ENCODE data around the gene RFNG. TPM values are rescaled to one million over a fixed set of nuclear protein-coding genes. Genes with fewer than 3 reads are reported as not detected.

The RFNG gene
- total and polyA plus RNA-seq, 4 donors: 29.1 to 38.2 (median 36.1) TPM

DNA sequence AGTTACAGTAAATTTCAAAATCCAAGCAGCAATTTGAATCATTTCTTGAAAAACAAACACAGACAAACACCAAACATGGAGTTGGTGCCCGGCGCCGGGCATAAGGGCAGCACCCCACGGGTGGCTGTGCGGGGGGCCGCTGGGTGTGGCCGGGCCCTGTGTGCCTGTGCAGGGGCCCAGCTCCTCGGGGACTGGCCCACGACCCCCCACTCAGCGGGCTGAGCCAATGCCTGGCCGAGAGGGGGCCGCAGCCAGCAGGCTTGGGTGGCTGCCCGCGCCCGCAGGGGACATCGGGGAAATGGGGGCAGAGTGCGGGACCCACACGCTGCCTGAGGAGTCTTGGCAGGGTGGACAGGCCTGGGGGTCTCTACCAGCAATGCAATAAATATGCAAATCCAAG lies 26.8 kb upstream of the RFNG start:
- peaks cover 2 to 55% (median 10%) of the 10 kb centered on the region in 4 donors for H3K36me3 ChIP-seq (ENCODE audit: control insufficient read depth in 4 of 4, insufficient read depth in 4 of 4, low read length in 4 of 4)
- no peaks in the 10 kb centered on the region for H3K4me1 ChIP-seq (ENCODE audit: control insufficient read depth in 5 of 5, insufficient read depth in 5 of 5, low read length in 5 of 5)
- H3K9me3 ChIP-seq (ENCODE audit: control insufficient read depth in 4 of 4, insufficient read depth in 3 of 4, low read length in 3 of 4): peaks cover 0 to 2% (median 0%) of the 10 kb centered on the region in 4 donors
- no peak overlapping the region for H3K4me3 ChIP-seq
- H3K9ac ChIP-seq (ENCODE audit: insufficient read depth in 1 of 2, low read length in 2 of 2): no peak overlapping the region
- whole genome bisulfite sequencing, 2 donors: 98 to 99% methylated on average over 18 of the region's 18 CpGs
- TF ChIP-seq, protein P1, sequence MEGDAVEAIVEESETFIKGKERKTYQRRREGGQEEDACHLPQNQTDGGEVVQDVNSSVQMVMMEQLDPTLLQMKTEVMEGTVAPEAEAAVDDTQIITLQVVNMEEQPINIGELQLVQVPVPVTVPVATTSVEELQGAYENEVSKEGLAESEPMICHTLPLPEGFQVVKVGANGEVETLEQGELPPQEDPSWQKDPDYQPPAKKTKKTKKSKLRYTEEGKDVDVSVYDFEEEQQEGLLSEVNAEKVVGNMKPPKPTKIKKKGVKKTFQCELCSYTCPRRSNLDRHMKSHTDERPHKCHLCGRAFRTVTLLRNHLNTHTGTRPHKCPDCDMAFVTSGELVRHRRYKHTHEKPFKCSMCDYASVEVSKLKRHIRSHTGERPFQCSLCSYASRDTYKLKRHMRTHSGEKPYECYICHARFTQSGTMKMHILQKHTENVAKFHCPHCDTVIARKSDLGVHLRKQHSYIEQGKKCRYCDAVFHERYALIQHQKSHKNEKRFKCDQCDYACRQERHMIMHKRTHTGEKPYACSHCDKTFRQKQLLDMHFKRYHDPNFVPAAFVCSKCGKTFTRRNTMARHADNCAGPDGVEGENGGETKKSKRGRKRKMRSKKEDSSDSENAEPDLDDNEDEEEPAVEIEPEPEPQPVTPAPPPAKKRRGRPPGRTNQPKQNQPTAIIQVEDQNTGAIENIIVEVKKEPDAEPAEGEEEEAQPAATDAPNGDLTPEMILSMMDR (IDR thresholded peaks at IDR 0.05; ENCODE audit: control extremely low read depth, extremely low read depth): no peak
- H3K27ac ChIP-seq (ENCODE audit: low read depth in 1 of 2, low read length in 1 of 2): no peak overlapping the region
- peaks cover 0 to 2% (median 0%) of the 10 kb centered on the region in 3 donors for H3K27me3 ChIP-seq (ENCODE audit: control insufficient read depth in 3 of 3, insufficient read depth in 3 of 3, low read length in 2 of 3)
- DNase-seq (no peak), ATAC-seq (ENCODE audit: insufficient read depth, low FRiP score) (no peak)

DNA sequence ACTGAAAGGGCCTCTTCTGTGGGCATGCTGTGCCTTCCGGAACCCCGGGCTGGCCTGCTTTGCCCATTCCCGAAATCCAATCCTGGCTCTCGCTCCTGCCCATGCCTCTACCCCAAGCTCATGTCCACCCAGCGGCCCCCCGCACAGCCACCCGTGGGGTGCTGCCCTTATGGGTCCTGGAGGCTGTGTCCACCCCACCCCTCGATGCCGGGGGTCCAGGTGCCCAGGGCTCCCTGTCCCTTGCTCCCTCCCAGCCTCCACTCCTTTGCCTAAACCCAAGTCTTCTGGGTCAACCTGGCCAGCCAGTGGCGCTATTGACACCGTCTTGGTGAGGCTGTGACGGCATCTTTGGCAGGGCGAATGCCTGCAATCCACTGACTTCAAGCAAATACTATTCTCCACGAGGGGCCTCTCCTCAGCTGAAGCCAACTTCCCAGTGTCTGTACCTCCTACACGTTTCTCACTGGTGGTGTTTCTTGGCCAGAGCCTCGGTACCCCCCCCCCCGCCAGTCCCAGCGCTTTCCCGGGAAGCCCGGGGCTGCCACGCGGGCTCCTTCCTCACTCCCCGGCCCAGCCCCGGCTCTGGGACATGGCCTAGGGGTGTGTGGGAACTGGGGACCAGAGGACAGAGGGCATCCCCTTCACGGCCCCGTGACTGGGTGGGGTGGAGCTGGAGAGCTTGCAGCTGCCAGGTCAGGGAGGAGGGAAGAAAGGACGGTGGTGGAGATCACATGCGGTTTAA lies 26.2 kb upstream of the RFNG start:
- Histone ChIP-seq H3K4me1 (ENCODE audit: control insufficient read depth in 5 of 5, insufficient read depth in 5 of 5, low read length in 5 of 5) (no peaks in the 10 kb centered on the region), H3K27ac (ENCODE audit: low read depth in 1 of 2, low read length in 1 of 2) (peak overlapping the region in 1 of 2 donors; percentile 9), H3K27me3 (ENCODE audit: control insufficient read depth in 3 of 3, insufficient read depth in 3 of 3, low read length in 2 of 3) (peaks cover 0 to 2% (median 0%) of the 10 kb centered on the region in 3 donors), H3K4me3 (no peak overlapping the region), H3K36me3 (ENCODE audit: control insufficient read depth in 4 of 4, insufficient read depth in 4 of 4, low read length in 4 of 4) (peaks cover under 1 to 48% (median 7%) of the 10 kb centered on the region in 4 donors), H3K9ac (ENCODE audit: insufficient read depth in 1 of 2, low read length in 2 of 2) (no peak overlapping the region), H3K9me3 (ENCODE audit: control insufficient read depth in 4 of 4, insufficient read depth in 3 of 4, low read length in 3 of 4) (peaks cover 0 to 2% (median 0%) of the 10 kb centered on the region in 4 donors)
- TF ChIP-seq, protein P1 (IDR thresholded peaks at IDR 0.05; ENCODE audit: control extremely low read depth, extremely low read depth): no peak
- DNase-seq (no peak), ATAC-seq (ENCODE audit: insufficient read depth, low FRiP score) (no peak)
- 73 to 87% methylated on average over 28 of the region's 28 CpGs for WGBS, 2 donors

DNA sequence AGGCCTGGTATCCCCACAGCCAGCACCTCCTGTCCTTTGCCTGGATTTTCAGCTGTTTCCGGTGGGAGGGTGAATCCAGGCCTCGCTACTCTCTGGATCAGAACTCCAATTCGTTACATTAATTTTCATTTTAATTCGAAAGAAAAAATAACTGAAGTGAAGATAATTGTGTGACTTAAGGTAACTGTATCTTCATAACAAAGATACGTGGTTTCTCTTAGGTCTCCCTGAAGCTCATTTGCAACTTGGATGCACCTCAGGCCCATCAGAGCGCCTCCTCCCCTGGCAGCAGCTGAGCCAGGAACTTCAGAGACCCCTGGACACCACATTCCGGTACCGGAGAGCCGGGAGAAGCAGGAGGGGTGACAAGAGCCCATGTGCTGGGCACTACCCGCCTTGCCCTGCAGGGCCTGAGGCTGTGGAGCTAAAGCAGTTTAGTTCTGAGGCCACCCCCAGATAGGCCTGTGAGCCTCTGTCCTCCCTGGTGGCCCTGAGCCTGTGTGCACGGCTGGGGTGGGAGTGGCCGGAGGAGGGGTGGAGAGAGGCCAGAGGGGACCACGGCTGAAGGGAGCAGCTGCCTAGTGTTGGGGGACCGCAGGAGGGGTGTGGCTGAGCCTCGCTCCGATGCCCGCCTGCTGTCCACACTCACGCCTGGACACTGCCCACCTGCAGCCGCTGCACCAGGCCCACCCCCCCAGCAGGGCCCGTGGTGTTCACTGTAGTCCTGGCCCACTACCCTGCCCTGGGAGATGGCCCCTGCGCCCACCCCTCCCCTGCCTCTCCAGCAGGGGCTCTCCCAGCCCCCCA lies 25.4 kb upstream of the RFNG start:
- Histone ChIP-seq H3K9me3 (ENCODE audit: control insufficient read depth in 4 of 4, insufficient read depth in 3 of 4, low read length in 3 of 4) (peaks cover 0 to 2% (median 0%) of the 10 kb centered on the region in 4 donors), H3K36me3 (ENCODE audit: control insufficient read depth in 4 of 4, insufficient read depth in 4 of 4, low read length in 4 of 4) (peaks cover 0 to 40% (median 4%) of the 10 kb centered on the region in 4 donors), H3K4me3 (no peak overlapping the region), H3K4me1 (ENCODE audit: control insufficient read depth in 5 of 5, insufficient read depth in 5 of 5, low read length in 5 of 5) (no peaks in the 10 kb centered on the region), H3K27ac (ENCODE audit: low read depth in 1 of 2, low read length in 1 of 2) (no peak overlapping the region), H3K27me3 (ENCODE audit: control insufficient read depth in 3 of 3, insufficient read depth in 3 of 3, low read length in 2 of 3) (peaks cover 0 to 2% (median 0%) of the 10 kb centered on the region in 3 donors), H3K9ac (ENCODE audit: insufficient read depth in 1 of 2, low read length in 2 of 2) (no peak overlapping the region)
- ATAC-seq (ENCODE audit: insufficient read depth, low FRiP score): no peak
- TF ChIP-seq, protein P1 (IDR thresholded peaks at IDR 0.05; ENCODE audit: control extremely low read depth, extremely low read depth): no peak
- 82% methylated on average over 17 to 21 of the region's 21 CpGs for WGBS, 2 donors
- no peak for DNase-seq

Data from lung (tissue), 12 donors.